DOHH2 (cell line): Measurements from ENCODE around the gene CTNND1.

Experiments
- H3F3A ChIP-seq: fragments of 200-600 bp; sonication (generic), shearing (Covaris generic); 2 replicates; pipeline ENCODE4 v1.6.0; 2016; ENCODE audit warnings: antibody characterized with exemption, mild to moderate bottlenecking; ENCODE audit not compliant: control insufficient read depth, insufficient read depth
- H3K27ac ChIP-seq: fragments of 200-600 bp; sonication (generic); 2 replicates; pipeline ENCODE4 v1.5.1; 2014; ENCODE audit warnings: low read depth, mild to moderate bottlenecking, low read length, moderate library complexity
- H3K27me3 ChIP-seq: fragments of 200-600 bp; sonication (generic); 2 replicates; pipeline ENCODE4 v1.6.1; 2014; ENCODE audit warnings: mild to moderate bottlenecking, low read length, mixed read lengths; ENCODE audit not compliant: control insufficient read depth
- H3K36me3 ChIP-seq: fragments of 200-600 bp; sonication (generic); 2 replicates; pipeline ENCODE4 v1.6.1; 2014; ENCODE audit warnings: mild to moderate bottlenecking, low read length, moderate library complexity, mixed read lengths; ENCODE audit not compliant: control insufficient read depth
- H3K4me1 ChIP-seq: fragments of 200-600 bp; sonication (generic); 2 replicates; pipeline ENCODE4 v1.6.1; 2014; ENCODE audit warnings: mild to moderate bottlenecking, low read length, mixed read lengths; ENCODE audit not compliant: control insufficient read depth
- H3K4me2 ChIP-seq: fragments of 200-600 bp; sonication (generic); 2 replicates; pipeline ENCODE4 v1.6.0; 2014; ENCODE audit warnings: mild to moderate bottlenecking, low read length, moderate library complexity
- H3K4me3 ChIP-seq: fragments of 200-600 bp; sonication (generic); 2 replicates; pipeline ENCODE4 v1.5.1; 2014; ENCODE audit warnings: mild to moderate bottlenecking, low read length, mixed read lengths
- H3K79me2 ChIP-seq: fragments of 200-600 bp; sonication (generic); 2 replicates; pipeline ENCODE4 v1.6.1; 2014; ENCODE audit warnings: mild to moderate bottlenecking, low read length, mixed read lengths; ENCODE audit not compliant: control insufficient read depth
- H3K9me2 ChIP-seq: fragments of 200-600 bp; sonication (generic); replicated peaks from 2 replicates; pipeline ENCODE4 v1.6.1; 2014; ENCODE audit warnings: mild to moderate bottlenecking, low read length, mixed read lengths; ENCODE audit not compliant: control insufficient read depth
- H3K9me3 ChIP-seq: fragments of 200-600 bp; sonication (generic); 2 replicates; pipeline ENCODE4 v1.6.1; 2014; ENCODE audit warnings: antibody characterized with exemption, low read length, mixed read lengths; ENCODE audit not compliant: control insufficient read depth, insufficient read depth
- H4K20me1 ChIP-seq: fragments of 200-600 bp; sonication (generic); 2 replicates; pipeline ENCODE4 v1.6.0; 2014; ENCODE audit warnings: low read depth, mild to moderate bottlenecking, antibody characterized with exemption, low read length, moderate library complexity; ENCODE audit not compliant: control insufficient read depth, insufficient read depth
- EZH2phosphoT487 ChIP-seq: fragments of 200-600 bp; sonication (generic); IDR thresholded peaks from 2 replicates; pipeline ENCODE4 v1.6.1; 2017; ENCODE audit warnings: borderline replicate concordance, mild to moderate bottlenecking, antibody characterized with exemption, low read length, moderate library complexity, mixed read lengths
- TF ChIP-seq, protein P1 (sequence below): fragments of 200-600 bp; sonication (generic); IDR thresholded peaks from one replicate; pipeline ENCODE4 v1.5.1; 2014; ENCODE audit warnings: antibody characterized with exemption, mild to moderate bottlenecking, low read depth, low read length; ENCODE audit not compliant: poor library complexity, severe bottlenecking

CTNND1 gene

DNA sequence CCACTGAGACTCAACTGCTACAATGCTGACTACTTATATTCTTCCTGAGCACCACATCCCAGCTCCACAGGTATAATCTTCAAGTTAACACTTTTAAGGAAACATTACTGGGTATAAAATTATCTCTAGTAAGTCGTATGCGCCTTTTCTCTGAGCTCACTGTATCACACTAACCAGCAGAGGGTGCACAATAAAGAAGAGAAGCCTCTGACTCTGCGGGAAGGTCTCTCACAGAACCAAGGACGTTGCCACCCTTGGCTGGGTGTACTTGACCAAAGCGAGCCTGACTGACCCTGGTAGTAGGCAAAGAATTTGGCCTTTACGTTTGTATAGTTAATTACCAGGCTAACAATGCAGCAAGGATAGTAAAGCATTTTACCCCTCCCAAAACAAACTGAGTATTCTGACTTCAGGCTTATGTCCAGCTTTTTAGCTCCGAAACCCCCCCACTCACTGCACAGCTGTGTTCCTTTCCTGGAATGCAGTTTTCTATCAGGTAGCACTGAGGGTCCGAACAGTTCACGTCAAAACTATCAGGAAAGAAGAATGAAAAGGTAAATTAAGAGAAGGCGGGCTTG lies 9.8 kb upstream of the CTNND1 start, which contains the start of gene BTBD18:
BTBD18 (minus strand) TSS at position 144 of the 578 bp plus-strand sequence. CDS start 631 bp downstream, outside the sequence.
- Histone ChIP-seq H4K20me1 (no peaks in the 10 kb centered on the region), H3K4me2 (no peak within 1 kb of the TSS), H3K27me3 (no peaks in the 10 kb centered on the region), H3K79me2 (no peaks in the 10 kb centered on the region), H3F3A (peaks cover 14% of the 10 kb centered on the region), H3K27ac (no peak within 1 kb of the TSS), H3K9me2 (no peaks in the 10 kb centered on the region), H3K9me3 (no peaks in the 10 kb centered on the region), H3K36me3 (0 out of 2 replicates have a peak, but pooled peaks cover 4% of the 10 kb centered on the region), H3K4me1 (no peaks in the 10 kb centered on the region), H3K4me3 (no peak within 1 kb of the TSS)
- TF ChIP-seq, protein P1, sequence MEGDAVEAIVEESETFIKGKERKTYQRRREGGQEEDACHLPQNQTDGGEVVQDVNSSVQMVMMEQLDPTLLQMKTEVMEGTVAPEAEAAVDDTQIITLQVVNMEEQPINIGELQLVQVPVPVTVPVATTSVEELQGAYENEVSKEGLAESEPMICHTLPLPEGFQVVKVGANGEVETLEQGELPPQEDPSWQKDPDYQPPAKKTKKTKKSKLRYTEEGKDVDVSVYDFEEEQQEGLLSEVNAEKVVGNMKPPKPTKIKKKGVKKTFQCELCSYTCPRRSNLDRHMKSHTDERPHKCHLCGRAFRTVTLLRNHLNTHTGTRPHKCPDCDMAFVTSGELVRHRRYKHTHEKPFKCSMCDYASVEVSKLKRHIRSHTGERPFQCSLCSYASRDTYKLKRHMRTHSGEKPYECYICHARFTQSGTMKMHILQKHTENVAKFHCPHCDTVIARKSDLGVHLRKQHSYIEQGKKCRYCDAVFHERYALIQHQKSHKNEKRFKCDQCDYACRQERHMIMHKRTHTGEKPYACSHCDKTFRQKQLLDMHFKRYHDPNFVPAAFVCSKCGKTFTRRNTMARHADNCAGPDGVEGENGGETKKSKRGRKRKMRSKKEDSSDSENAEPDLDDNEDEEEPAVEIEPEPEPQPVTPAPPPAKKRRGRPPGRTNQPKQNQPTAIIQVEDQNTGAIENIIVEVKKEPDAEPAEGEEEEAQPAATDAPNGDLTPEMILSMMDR, result peak; percentile 55
- no peak for TF ChIP-seq EZH2phosphoT487

DNA sequence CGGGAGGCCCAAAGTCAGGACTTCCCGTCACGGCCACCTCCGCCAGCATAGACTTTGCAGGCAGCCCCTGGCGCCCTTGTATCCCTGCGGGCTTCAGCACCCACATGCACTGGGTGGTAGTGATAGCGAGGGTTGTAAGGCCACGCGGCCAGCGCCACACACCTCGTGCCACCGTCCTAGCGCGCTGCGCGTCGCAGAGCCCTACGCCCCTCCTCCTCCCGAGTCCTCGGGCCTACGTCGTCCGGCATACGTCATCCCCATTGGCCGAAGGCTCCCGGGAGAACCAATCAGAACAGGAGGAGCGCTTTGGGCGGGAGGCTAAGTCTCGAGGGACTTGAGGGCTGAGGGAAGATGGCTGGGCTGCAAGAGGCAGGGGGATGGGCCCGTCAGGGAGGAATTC lies 8.6 kb upstream of the CTNND1 start:
- Histone ChIP-seq H3K27ac (no peak overlapping the region), H3K27me3 (no peaks in the 10 kb centered on the region), H3K9me2 (no peaks in the 10 kb centered on the region), H3K36me3 (no peaks in the 10 kb centered on the region), H3K9me3 (no peaks in the 10 kb centered on the region), H3K4me3 (no peak overlapping the region), H3K4me2 (no peak overlapping the region), H3K79me2 (no peaks in the 10 kb centered on the region), H3F3A (peaks cover 13% of the 10 kb centered on the region), H4K20me1 (no peaks in the 10 kb centered on the region), H3K4me1 (no peaks in the 10 kb centered on the region)
- TF ChIP-seq, protein P1, result no peak
- no peak for TF ChIP-seq EZH2phosphoT487

DNA sequence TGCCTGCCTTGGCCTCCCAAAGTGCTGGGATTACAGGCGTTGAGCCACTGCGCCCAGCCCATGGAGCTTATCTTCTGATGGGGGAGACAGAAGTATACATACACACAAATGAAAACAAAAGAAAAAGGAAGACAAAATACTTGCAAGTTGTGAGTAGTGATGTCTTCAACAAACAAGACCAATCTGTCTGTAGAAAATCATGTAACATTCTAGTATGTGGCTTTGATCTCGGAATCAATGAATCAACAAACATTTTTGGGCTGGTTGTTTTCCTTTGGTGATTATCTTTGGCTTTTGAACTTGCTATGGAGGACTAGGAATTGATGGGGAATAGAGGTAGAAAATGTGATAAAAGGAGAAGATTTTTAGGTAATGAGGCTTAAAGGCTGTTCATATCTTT lies 3.4 kb upstream of the CTNND1 start:
- no peak for TF ChIP-seq EZH2phosphoT487
- TF ChIP-seq, protein P1, result no peak
- no peaks in the 10 kb centered on the region for H3K9me2 ChIP-seq
- no peaks in the 10 kb centered on the region for H4K20me1 ChIP-seq
- H3K36me3 ChIP-seq, result no peaks in the 10 kb centered on the region
- H3K79me2 ChIP-seq, result peaks cover 15% of the 10 kb centered on the region
- no peak overlapping the region for H3K4me2 ChIP-seq
- no peak overlapping the region for H3K27ac ChIP-seq
- H3K9me3 ChIP-seq, result no peaks in the 10 kb centered on the region
- H3K4me1 ChIP-seq, result peaks cover 6% of the 10 kb centered on the region
- H3K4me3 ChIP-seq, result no peak overlapping the region
- peaks cover 2% of the 10 kb centered on the region; the same call in 1 of the 2 replicates for H3F3A ChIP-seq
- H3K27me3 ChIP-seq, result no peaks in the 10 kb centered on the region
